Bone marrow (tissue), 2 donors: Measurements from ENCODE around the gene ADAMTSL2.

Source experiments
- DNase-seq, 2 donors: peaks; one replicate each; lab custom pipeline; 2025; lab: John Stamatoyannopoulos, UW

The ADAMTSL2 gene

DNA sequence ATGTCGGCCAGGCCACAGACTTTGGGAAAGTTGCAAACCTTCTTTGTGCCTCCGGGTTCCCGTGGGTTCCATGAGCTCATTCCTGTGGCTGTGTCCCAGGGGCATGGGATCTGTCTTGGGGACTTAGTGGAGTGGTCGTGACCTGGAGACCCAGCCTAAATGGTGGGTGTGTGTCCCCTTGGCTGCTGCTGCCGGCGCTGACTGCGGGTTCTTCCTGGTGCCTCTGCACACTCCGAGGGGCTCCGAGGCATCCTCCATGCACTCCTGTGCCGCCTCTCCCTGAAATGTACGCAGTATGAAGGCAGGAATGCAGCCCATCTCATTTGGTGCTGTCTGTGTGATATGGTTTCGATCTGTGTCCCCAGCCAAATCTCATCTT, 34.6 kb upstream of the ADAMTSL2 start:
- no peak for DNase-seq

DNA sequence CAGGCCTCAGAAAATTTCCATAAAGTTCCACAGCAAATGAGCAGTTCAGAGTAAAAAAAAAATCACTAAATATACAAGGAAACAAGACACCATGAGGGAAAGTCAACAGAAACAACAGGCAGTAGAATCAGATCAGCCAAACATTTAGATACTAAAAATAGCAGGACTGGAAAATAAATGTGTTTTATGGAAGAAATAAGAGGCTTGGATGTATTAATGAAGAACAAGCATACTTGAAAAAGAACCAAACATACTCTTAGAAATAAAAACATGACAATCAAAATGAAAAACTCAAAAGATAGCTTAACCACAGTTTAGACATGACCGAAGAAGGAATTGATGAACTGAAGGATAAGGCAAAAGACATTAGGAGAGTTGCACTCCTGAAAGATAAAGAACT, 32.4 kb upstream of the ADAMTSL2 start:
- DNase-seq: no peak

DNA sequence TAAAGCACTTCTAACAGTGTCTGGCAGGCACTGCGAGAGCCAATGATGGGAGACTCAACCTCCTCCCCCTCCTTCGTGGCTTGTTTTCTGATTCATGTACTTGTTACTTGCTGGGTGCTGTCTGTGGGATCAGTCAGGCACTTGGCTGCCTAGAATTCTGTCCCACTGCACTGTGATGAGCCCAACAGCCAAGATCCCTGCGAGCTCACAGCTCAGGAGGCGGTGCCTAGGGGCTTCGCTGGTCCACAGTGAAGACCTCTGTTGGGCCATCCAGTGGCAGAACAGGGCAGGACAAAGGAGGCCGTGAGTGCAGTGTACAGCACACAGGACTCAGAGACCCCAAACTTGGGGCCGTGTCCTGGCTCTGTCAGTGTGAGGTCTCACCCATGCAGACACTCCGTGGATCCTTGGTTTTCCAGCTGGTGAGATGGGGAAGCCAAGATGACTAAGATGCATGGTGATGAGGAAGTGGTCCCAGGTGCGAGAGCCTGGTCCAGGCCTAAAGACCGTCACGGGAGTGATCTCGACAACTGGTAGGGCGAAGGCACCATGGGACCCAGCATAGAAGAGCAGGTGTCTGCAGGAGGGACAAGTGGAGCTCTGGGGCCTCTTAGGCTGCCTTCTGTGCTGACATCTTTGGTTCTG, 29.2 kb upstream of the ADAMTSL2 start:
- DNase-seq: no peak

DNA sequence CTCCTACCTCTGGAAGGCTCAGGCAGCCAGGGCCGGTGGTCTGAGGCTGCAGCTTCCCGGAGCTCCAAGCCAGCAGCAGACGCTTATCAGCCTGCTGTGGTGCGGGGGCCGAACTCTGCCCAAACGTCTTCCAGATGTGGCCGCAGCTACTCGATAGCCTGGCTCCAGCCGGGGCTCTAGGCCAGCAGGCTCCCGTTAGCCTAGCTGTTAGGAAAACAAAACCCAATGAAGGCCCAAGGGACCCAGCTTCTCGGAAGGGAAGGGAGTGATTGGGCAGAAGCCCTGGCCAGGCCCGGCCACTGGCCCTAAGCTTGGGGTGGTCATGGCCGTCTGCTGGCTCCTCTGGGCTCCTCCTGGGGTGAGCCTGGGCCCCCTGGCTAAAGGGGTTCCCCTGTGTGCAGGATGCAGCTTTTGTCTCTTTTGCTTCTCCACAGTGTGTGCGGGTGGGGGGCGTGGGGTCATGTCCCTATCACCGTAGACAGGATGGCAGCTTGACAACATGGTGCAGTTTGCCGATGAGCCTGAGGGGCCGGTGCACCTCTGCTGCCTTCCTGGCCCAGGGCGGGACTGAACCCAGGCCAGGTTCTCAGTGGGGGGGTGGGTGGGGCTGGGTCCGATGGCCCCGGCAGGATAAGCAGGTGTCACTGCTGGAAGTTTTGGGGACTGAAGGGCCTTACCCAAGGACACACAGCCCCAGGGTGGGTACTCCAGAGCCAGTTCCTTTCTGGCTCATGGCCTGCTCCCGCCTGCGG, 28.4 kb upstream of the ADAMTSL2 start:
- no peak for DNase-seq

DNA sequence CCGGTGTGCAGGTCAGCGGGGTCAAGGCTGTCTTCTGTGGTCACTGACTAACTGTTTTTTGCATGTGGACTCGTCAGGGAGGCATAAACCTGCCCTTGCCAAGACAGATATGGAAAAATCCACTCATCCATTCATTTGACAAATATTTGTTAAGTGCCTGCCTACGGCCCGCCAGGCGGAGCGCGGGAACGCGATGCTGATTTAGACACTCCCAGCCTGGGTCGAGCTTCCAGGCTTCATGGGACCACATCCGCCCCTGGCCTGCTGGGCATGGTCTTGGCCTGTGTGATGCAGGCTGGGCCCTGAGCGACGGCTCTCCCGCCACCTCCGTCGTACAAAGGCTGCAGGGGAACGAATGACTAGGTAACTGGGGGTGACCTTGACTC, 27.9 kb upstream of the ADAMTSL2 start:
- no peak for DNase-seq

DNA sequence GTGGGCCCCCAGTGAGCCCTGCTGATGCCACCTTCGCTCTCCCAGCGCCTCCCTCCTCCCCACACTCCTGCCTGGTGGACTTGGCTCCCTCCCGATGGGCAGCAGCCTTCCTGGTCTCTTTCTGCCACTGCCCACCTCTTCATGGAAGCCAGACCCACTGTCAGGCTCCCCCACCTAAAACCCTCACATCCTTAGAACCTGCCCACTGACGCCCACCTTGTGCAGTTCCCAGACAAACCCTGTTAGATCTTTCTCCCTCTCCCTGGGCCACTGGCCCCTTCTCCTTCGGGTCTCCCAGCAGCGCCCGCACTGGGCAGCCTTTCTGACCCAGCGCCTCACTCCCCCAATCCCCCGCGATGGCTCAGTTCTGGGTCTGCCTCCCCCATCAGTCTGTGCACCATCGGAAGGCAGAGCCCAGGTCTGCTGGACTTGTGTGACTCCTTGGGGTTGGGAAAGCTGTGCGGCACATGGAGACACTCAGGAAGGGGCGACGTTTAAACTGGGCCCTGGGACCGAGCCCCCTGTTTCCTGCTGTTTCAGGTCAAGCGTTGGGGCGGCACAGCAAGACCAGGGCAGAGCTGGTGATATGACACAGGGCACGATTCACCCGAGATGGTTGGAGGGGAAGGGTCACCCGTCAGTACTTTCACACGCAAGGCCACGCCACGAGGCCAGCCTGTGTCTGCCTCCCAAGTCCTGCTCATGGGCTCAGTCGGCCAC, 27.1 kb upstream of the ADAMTSL2 start:
- DNase-seq: no peak

DNA sequence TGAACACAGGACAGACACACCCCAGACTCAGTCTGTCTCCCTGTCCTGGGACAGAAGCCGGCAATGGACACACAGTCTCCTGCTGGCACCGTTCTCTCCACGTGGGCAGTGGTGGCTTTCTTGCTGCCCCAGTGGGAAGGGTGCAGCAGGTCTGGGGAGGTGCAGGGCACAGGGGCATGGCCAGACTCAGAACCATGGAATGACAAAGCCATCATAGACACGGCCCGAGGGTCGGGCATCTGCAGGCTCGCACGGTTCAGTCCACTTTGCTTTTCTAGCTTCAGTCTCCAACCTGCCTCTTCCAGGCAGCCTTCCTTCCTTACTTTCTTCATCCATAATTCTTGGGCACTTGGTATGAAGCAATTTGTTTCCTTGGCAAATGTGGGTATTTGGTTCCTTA, 26.5 kb upstream of the ADAMTSL2 start:
- no peak for DNase-seq

DNA sequence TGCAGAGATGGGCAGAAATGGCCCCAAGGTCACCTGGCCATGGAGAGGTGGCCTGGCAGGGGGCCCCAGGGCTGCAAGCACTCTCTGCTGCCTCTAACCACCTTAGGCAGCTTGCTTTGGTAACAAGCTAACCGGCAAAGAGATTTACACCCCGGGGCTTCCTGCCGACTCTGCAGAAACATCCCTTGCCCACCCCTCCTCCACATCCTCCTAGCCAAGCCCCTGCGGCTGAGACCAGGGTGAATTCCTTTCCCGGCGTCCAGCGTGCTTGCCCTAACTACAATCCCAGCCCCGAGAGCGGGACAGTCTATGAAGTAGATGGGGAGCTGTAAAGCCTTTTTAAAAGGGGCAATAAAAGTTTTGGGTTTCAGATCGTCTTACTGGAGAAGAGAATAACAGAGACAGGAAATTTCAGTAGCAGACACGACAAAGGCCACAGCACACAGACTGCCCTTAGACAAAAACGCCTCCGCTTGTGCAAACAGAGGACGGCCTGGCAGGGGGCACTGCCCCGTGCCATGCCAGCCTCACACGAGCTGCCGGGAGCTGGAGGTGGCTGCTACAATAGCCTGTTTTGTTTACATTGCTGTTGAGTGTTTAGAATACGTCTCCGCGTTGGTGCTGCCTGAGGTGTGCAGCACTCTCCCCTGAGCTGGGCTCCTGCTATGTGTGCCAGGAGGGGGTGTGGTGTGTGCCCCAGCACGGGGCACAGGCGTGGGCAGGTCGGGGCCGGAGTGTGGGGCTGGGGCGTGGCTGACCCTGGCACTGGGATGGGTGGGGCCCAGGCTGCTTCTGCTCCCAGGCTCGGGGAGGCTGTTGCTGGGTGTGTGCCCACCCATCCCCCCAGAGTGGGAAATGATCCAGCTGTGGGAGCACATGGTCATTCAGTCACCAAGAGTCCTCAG, 25.1 kb upstream of the ADAMTSL2 start:
- peak in 1 of 2 donors; percentile 7 for DNase-seq

DNA sequence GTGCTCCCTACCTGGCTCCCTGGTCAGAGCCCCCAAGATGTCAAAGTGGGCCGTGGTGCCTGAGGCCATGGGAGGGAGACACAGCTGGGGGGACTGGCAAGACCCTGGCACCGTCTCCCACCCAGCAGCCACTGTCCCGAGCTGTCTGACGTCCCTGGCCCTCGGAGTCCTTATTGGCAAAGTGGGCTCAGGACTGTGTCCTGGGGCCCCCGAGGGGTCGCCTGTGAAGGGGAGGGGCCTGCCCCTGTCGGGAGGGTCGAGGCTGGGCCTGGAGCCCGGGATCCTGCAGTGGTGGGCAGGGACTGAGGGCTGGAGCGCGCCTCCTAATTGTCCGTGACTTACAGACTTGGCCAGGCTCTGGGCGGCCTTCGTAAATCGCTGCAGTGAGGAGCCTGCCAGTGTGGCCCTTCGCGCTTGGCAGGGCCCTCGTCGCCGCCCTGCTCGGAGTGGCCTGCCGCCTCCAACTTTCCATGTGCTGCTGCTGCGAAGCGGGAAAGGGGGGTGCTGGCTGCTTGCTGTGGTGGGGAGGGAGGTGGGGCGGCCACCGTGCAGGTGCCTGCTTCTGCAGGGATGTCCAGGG, 23.5 kb upstream of the ADAMTSL2 start:
- no peak for DNase-seq

DNA sequence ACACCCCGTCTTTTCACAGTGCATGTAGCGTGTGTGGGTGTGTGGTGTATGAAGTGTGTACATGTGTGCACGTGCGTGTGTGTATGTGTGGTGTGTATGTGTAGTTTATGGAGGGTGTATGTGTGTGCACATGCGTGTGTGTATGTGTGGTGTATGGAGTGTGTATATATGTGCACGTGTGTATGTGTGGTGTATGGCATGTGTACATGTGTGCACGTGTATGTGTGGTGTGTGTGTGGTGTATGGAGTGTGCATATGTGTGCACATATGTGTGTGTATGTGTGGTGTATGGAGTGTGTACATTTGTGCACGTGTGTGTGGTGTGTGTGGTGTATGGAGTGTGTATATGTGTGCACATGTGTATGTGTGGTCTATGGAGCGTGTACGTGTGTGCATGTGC, 22.9 kb upstream of the ADAMTSL2 start:
- no peak for DNase-seq

DNA sequence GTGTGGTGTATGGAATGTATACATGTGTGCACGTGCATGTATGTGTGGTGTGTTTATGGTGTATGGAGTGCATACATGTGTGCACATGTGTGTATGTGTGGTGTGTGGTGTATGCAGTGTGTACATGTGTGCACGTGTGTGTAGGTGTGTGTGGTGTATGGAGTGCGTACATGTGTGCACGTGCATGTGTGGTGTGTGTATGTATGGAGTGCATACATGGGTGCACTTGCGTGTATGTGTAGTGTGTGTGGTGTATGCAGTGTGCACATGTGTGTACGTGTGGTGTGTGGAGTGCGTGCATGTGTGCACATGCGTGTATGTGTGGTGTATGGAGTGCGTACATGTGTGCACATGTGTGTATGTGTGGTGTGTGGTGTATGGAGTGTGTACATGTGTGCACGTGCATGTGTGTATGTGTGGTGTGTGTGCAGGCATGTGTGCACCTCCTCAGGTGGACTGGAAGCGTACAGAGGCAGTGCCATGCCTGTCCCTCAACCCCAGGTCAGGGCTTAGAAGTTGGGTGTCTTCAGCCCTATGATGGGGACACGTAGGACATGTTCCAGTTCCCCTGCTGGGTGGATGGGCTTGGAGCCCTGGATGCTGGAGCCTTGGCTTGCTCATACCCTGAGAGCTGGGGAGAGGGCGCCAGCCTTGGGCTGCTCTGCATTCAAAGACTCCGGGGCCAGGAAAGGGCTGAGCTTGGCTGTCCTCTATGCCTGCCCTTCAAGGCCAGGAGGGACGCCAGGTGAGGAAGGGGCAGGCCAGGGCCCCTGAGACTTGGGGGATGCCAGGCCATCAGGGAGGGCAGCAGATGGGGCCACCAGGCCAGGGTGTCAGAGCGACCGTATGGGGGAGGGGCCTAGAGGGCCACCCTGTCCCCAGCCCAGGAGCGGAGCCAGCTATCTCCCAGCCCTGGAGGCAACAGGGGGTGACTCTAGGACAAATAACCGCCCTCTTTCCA, 22.0 kb upstream of the ADAMTSL2 start:
- no peak for DNase-seq

DNA sequence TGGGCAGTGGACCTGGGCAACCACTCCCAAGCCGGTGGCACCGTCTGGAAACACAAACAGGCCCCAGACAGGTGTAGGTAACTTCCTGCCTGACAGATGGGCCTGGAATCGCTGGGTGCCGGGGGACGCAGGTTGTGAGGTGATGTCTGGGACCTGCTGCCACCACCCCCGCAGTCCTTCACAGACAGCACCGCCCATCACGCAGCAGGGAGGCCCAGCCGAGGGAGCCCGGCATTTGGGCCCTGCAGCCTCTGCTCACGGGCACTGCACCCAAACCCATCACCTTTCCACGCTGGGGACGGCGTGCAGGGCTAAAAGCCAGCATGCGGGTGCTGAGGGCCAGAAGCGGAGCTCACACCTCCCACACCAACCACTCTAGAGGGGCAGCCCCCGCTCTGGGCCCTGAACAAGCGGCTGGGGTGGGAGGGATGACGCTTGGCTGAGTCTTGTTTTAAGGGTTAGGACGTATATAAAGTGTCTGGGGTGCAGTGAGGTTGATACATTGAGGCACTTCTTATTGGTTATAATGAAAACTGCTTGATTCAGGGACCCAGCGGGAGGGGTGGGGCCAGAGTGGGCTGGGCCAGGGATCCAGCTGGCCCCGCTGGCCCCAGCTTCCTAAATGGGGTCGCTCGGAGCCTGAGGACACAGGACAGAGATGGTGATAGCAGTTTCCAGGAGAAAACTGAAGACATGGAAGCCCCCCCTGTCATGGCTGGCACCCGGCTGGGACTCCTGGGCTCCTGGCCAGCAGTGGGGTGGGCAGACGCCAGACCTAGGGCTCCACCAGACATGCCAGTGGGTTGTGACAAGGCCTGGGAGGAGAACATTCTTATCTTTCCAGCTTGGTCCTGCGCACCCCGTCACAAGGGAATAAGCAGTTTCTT, 21.0 kb upstream of the ADAMTSL2 start:
- no peak for DNase-seq

DNA sequence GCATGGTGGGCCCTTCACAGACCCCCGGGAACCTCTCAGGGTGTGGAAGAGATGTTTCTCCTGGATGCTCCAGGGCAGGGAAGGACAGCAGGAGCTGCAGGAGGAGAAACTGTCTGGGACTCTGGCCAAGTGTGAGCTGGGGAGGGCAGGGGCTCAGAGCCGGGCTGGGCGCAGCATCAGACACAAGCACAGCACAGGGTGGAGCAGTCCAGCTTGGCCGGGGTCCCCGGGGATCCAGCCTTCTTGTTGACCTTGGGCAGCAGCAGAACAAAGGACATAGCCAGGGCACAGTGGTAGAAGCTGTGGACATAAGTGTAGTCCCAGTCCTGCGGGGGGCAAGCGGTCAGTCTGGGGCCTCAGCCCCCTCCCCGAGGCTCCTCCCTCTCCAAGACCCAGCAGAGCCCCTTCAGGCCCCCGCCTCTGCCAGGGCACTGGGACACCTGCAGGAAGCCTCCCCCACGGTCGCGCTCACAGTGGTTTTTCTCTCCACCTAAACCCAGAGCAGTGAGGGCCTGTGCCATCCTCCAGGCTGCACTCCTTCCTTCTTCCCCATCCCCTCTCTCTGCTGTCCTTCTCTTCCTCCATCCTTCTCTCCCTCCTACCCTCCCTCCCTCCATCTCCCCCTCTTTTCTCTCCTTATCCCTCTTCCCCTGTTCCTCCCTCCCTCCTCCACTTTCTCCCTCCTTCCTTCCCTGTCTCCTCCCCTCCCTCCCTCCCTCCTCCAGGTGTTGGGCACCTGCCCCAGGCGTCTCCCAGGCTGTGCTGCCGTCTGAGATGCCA, 19.9 kb upstream of the ADAMTSL2 start:
- DNase-seq: no peak

DNA sequence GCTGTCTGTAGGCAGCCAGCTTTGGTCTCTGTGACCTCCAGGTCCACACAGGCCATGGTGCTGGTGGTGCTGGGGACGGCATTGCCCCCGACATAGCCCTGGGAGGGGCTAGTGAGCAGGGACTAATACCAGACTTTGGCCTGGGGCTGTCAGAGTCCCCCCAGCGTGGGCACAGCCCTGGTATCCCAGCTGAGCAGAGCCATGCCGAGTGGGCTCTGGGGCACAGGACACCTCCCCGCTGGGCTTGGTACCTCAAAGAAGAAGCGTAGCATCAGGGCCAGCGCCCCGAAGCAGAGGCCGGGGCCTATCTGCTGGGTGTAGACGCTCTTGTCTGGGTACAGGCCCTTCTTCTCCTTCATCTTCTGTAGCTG, 19.3 kb upstream of the ADAMTSL2 start:
- no peak for DNase-seq

DNA sequence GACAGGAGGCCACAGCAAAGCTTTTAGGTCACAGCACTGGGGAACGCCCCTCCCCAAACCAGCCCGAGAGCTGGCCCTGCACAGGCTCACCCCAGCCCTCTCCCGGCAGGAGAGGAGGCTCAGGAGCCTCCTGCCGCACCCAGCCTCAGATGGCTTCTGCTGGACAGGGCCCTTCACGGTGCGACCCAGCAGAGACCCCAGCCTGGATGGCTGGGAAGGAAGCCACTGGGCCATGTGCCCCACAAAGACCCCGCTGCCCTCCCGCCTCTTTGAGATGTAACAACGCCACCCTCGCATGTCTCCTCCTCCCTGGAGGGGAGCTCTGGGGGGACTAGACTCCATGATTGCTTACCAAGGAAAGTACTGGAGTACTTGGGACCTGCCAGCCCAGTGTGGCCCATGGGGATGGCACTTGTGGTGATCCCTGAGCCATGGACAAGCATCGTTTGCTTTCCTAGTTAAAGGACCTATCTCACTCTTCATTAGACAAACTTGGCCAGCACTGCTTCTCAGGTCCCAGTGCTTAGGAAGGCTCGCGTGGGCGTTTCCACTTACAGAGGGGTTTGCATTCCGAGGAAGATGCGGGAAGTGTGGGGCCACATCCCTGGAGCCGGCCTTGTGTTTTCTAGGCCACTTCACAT, 18.8 kb upstream of the ADAMTSL2 start:
- no peak for DNase-seq

DNA sequence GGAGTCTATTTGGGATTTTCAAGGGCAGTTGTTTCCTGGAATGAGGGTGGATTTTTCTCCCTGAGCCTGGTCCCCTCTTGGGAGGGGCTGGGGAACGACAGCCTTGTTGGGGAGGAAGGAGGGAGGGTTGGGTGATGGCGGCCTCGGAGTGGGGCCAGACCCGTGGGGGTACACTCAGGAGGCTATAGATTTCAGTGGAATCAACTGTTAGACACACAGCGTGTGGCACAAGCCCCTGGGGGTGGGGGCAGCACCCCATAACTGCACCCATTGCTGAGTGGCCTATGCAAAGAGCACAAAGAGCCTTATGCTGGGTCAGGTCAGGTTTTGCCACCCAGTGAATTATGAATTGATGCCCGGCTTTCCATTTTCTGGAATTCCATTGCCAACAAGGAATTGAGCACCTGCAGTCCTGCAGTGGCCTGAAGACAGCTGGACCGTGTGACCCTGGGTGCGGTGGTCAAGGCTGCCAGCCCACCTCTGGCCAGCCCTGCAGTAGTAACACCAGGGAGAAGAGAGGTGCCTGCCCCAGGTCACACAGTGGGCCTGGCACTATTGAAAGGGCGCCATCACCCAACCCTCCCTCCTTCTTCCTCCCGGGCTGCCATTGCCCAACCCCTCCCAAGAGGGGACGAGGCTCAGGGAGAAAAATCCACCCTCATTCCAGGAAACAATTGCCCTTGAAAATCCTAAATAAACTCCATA, 18.1 kb upstream of the ADAMTSL2 start:
- no peak for DNase-seq

DNA sequence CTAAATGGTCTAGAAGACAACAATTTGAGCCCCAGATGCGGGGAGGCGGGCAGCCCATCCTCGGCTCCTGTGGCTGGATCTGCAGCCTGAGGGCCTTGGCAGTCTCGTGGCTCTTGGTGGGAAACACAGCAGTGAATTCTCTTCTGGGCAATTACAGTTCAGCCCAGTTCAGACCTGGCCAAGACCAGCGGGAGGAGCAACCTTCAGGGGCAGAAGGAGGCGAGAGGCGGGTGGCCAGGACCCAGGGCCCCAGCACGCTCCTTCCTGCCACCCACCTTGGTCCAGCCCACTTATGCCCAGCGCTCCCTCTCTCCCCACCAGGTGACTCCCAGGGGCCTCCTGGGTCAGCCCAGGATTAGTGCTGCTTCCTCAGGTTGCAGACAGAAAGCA, 17.5 kb upstream of the ADAMTSL2 start:
- no peak for DNase-seq

DNA sequence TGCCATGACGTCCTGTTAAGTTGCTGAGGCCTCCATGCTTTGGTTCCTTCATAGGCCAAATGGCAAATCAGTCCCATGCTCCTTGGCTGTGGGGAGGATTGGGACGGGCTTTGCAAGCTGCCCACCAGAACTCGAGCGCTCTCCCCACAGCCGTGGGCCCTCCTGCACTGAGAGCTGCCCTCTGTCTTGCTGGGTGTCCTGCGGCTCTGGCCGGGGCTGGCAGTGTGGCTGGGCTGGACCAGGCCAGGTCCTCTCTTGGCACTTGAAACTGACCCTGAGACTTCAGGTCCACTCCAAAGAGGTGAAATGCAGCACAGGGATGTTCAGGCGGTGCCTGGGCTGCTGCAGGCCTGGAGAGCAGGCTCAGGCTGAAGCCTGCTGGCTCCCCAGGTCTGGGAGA, 16.8 kb upstream of the ADAMTSL2 start:
- DNase-seq: no peak
